ENCODE results near the gene RAB15.

RAB15 gene

DNA sequence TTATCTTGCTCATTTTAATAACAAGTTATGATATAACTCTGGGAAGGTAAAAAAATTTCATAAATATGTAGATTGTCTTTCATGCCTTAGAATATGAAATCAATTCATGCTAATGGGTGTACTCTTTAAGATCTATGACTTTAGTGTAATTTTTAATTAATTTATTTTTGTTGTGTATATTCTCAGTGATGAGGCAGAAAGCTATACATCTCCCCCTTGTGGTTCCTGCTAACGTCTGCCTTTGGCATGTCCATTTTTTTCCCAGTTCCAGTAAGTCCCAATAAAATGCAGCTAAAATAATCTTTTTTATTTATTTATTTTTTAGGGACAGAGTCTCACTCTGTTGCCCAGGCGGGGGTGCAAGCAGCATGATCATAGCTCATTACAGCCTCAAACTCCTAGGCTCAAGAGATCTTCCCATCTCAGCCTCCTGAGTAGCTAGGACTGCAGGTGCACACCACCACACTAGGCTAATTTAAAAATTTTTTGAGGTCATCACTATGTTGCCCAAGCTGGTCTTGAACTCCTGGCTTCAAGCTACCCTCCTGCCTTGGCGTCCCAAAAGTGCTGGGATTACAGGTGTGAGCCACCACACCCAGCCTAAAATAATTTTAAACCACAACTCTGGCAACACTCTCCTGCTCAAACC, 61.2 kb downstream of the RAB15 start:
- no peak for DNase-seq (ENCODE audit: low read depth in 2 of 2)

DNA sequence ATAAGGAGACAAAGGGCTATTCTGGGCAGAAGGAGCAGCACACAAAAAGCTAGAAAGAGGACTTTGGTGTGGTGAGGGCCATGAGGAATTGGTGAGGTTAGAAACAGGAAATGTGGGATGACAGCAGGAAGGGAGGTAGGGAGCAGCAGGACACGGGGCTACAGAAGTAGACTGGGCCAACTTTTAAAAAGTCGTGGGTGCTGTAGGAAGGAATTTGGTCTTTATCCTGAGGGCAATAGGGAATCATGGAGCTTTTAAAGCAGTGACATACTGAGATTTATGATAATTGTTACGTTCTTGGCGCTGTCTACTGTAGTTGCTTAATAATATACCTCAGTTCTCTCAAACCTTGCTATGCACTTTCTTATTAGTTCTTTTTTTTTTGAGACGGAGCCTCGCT, 66.1 kb downstream of the RAB15 start:
- no peak for DNase-seq (ENCODE audit: low read depth in 2 of 2)

DNA sequence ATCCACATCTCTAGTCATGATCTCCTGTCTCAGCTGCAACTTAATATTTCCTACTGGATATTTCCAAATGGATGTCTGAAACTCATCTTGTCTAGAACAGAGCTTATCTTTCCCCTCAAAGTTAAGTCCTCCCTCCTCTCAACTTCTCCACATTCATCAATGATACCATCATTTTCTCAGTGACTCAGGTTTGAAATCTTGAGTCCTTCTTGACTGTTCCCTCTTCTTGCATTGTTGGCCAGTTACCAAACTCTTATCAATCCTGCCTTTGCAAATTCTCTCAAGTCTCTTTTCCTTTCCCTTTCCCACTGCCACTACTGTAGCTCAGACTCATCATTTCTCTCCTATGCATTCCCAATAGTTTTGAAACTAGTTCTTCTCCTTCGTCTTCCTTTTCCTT, 72.2 kb downstream of the RAB15 start:
- DNase-seq (ENCODE audit: low read depth in 2 of 2), result no peak

All from stimulated activated CD4-positive, alpha-beta T cell treated with anti-CD3 and anti-CD28 coated beads, Interleukin-1b, Interleukin-23, amount 100 ng/mL, for 1 hour (primary cell).